OCI-LY3 (cell line): ENCODE data around the gene ARMC8.

ENCODE experiments used
- H2AFZ ChIP-seq: fragments of 200-600, 300-600 bp; shearing (Covaris generic); 2 replicates; pipeline ENCODE4 v1.6.0; 2014; ENCODE audit warnings: antibody characterized with exemption, low read depth, low read length
- H3K27ac ChIP-seq: fragments of 200-600, 300-600 bp; sonication (generic); 2 replicates; pipeline ENCODE4 v1.5.1; 2014; ENCODE audit warnings: mild to moderate bottlenecking, low read length, moderate library complexity, mixed read lengths
- H3K27me3 ChIP-seq: fragments of 200-600, 300-600 bp; sonication (generic); 2 replicates; pipeline ENCODE4 v1.6.1; 2014; ENCODE audit warnings: low read depth, low read length, mixed read lengths
- H3K36me3 ChIP-seq: fragments of 200-600, 300-600 bp; sonication (generic); replicated peaks from 2 replicates; pipeline ENCODE3; 2014; ENCODE audit warnings: low read depth, low read length, mixed read lengths
- H3K4me1 ChIP-seq: fragments of 300-600, 200-600 bp; sonication (generic); 2 replicates; pipeline ENCODE4 v1.6.1; 2014; ENCODE audit warnings: low read length, mixed read lengths
- H3K4me2 ChIP-seq: fragments of 200-600, 300-600 bp; sonication (generic); 2 replicates; pipeline ENCODE4 v1.6.1; 2014; ENCODE audit warnings: low read length, mixed read lengths
- H3K4me3 ChIP-seq: fragments of 300-600, 200-600 bp; sonication (generic); 2 replicates; pipeline ENCODE4 v1.5.1; 2014; ENCODE audit warnings: antibody characterized with exemption, mild to moderate bottlenecking, low read length, moderate library complexity
- H3K79me2 ChIP-seq: fragments of 300-600, 200-600 bp; shearing (Covaris generic); 2 replicates; pipeline ENCODE4 v1.6.1; 2014; ENCODE audit warnings: mild to moderate bottlenecking, low read length, mixed read lengths
- H3K9ac ChIP-seq: fragments of 300-600, 200-600 bp; shearing (Covaris generic); 2 replicates; pipeline ENCODE4 v1.6.0; 2014; ENCODE audit warnings: mild to moderate bottlenecking, low read length, moderate library complexity
- H3K9me3 ChIP-seq: fragments of 200-600, 300-600 bp; shearing (Covaris generic); 2 replicates; pipeline ENCODE4 v1.6.1; 2014; ENCODE audit warnings: low read length, mixed read lengths; ENCODE audit not compliant: insufficient read depth
- H4K20me1 ChIP-seq: fragments of 200-600, 300-600 bp; sonication (generic); 2 replicates; pipeline ENCODE4 v1.6.1; 2016; ENCODE audit warnings: low read length, mixed read lengths; ENCODE audit not compliant: insufficient read depth
- CTCF ChIP-seq: fragments of 200-600, 300-600 bp; sonication (generic); IDR thresholded peaks from 2 replicates; pipeline ENCODE4 v1.5.1; 2014; ENCODE audit warnings: antibody characterized with exemption, low read length, low read depth
- EZH2phosphoT487 ChIP-seq: fragments of 200-600 bp; shearing (Covaris generic); IDR thresholded peaks from 2 replicates; pipeline ENCODE4 v1.6.1; 2018; ENCODE audit warnings: antibody characterized with exemption, mixed run types, low read depth

The ARMC8 gene

GRCh38 chr3:138242466-138242865, 55.4 kb downstream of the ARMC8 start:
- Histone ChIP-seq H3K36me3 (peaks cover 40% of the 10 kb centered on the region), H3K4me3 (no peak overlapping the region), H3K27ac (no peak overlapping the region), H4K20me1 (0 out of 2 replicates have a peak, but pooled peaks cover 4% of the 10 kb centered on the region), H3K9me3 (no peaks in the 10 kb centered on the region), H2AFZ (no peak overlapping the region), H3K4me2 (no peak overlapping the region), H3K27me3 (no peaks in the 10 kb centered on the region), H3K79me2 (no peaks in the 10 kb centered on the region), H3K4me1 (no peaks in the 10 kb centered on the region), H3K9ac (no peak overlapping the region)
- TF ChIP-seq EZH2phosphoT487 (no peak), CTCF (no peak)

- no peaks in the 10 kb centered on the region for H3K4me1 ChIP-seq
Measured at GRCh38 chr3:138245026-138245425, 57.9 kb downstream of the ARMC8 start.

GRCh38 chr3:138249636-138250035, 62.5 kb downstream of the ARMC8 start:
- Histone ChIP-seq H3K4me1 (no peaks in the 10 kb centered on the region), H2AFZ (no peak overlapping the region), H3K79me2 (no peaks in the 10 kb centered on the region), H3K9ac (no peak overlapping the region), H3K4me3 (no peak overlapping the region), H3K4me2 (no peak overlapping the region), H4K20me1 (no peaks in the 10 kb centered on the region), H3K36me3 (peaks cover 31% of the 10 kb centered on the region), H3K27ac (no peak overlapping the region), H3K27me3 (no peaks in the 10 kb centered on the region), H3K9me3 (no peaks in the 10 kb centered on the region)
- no peak for TF ChIP-seq EZH2phosphoT487

More at GRCh38 chr3:138245026-138245425, 57.9 kb downstream of the ARMC8 start:
- H3K9me3 ChIP-seq = no peaks in the 10 kb centered on the region
- no peak for TF ChIP-seq EZH2phosphoT487
- no peak for TF ChIP-seq CTCF
- no peak overlapping the region for H3K27ac ChIP-seq
- no peak overlapping the region for H3K9ac ChIP-seq
- 0 out of 2 replicates have a peak, but pooled peaks cover 4% of the 10 kb centered on the region for H4K20me1 ChIP-seq
- H3K79me2 ChIP-seq = no peaks in the 10 kb centered on the region
- H2AFZ ChIP-seq = no peak overlapping the region
- H3K4me2 ChIP-seq = no peak overlapping the region
- peaks cover 49% of the 10 kb centered on the region for H3K36me3 ChIP-seq
- H3K4me3 ChIP-seq = no peak overlapping the region
- no peaks in the 10 kb centered on the region for H3K27me3 ChIP-seq

GRCh38 chr3:138253609-138254008, 66.5 kb downstream of the ARMC8 start:
- no peaks in the 10 kb centered on the region for H3K9me3 ChIP-seq
- no peak overlapping the region for H2AFZ ChIP-seq

More at GRCh38 chr3:138253609-138254008, 66.5 kb downstream of the ARMC8 start:
- Histone ChIP-seq H3K27ac (no peak overlapping the region), H3K79me2 (no peaks in the 10 kb centered on the region), H3K4me3 (no peak overlapping the region), H3K9ac (no peak overlapping the region), H4K20me1 (no peaks in the 10 kb centered on the region), H3K4me2 (no peak overlapping the region), H3K27me3 (no peaks in the 10 kb centered on the region), H3K4me1 (no peaks in the 10 kb centered on the region), H3K36me3 (peaks cover 7% of the 10 kb centered on the region)
- TF ChIP-seq EZH2phosphoT487 (no peak), CTCF (no peak)
